HUES64 (cell line): Measurements from ENCODE around the gene OGN.
"Not testable (repeated sequence)": the region's sequence is repeated elsewhere in the genome, so short reads cannot be mapped to it uniquely, and the experiment has no call there.

Experiments
- H3K27ac ChIP-seq: 2 replicates; pipeline ENCODE4 v1.7.0; 2013; ENCODE audit warnings: low read depth, low read length, inconsistent platforms
- H3K27me3 ChIP-seq: 2 replicates; pipeline ENCODE4 v1.6.1; 2013; ENCODE audit warnings: mild to moderate bottlenecking, low read length; ENCODE audit not compliant: insufficient read depth
- H3K36me3 ChIP-seq: 2 replicates; pipeline ENCODE4 v1.6.1; 2013; ENCODE audit warnings: mild to moderate bottlenecking, low read length; ENCODE audit not compliant: insufficient read depth
- H3K4me1 ChIP-seq: 2 replicates; pipeline ENCODE4 v1.6.1; 2013; ENCODE audit warnings: mild to moderate bottlenecking, low read length, moderate library complexity; ENCODE audit not compliant: insufficient read depth
- H3K4me3 ChIP-seq: 2 replicates; pipeline ENCODE4 v1.5.1; 2013; ENCODE audit warnings: mild to moderate bottlenecking, low read length, moderate library complexity
- H3K9ac ChIP-seq: 2 replicates; pipeline ENCODE4 v1.6.1; 2013; ENCODE audit warnings: mild to moderate bottlenecking, low read depth, low read length
- H3K9me3 ChIP-seq: 2 replicates; pipeline ENCODE4 v1.6.1; 2013; ENCODE audit warnings: low read depth, low read length; ENCODE audit not compliant: insufficient read depth
- WGBS: fragments of 150-250, 120-280 bp; methylation state at CpG from one replicate; pipeline ENCODE4 v1.1.7; 2013; ENCODE audit warnings: missing lambda C conversion rate; 5-methylcytosine and 5-hydroxymethylcytosine counted together

OGN gene

GRCh38 chr9:92426501-92427145 is 22.2 kb upstream of the OGN start:
- 93% methylated on average over 5 of the region's 5 CpGs for WGBS
- H3K4me1 ChIP-seq = no peaks in the 10 kb centered on the region

DNA sequence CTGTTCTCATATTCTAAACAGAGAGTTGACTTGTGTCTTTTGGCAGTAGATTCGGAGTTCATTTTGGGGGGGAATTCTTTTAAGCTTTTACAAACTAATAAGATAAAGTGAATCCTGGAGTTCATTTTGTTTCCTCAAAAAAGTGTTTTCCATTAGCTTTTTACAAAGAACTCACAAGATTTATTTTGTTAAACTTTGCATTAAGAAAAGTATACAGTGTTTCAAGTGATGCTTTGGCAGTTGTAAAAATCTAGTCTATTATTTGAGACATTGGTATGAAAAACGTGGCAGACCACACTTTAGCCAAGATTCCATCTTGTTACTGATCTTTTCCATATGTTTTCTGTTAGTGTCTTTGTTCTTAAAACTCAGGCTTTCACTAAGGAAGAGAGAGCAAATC is 21.1 kb upstream of the OGN start:
- Histone ChIP-seq H3K4me3 (no peak overlapping the region), H3K27ac (no peak overlapping the region), H3K9ac (no peak overlapping the region), H3K4me1 (no peaks in the 10 kb centered on the region), H3K9me3 (no peaks in the 10 kb centered on the region), H3K27me3 (no peaks in the 10 kb centered on the region), H3K36me3 (no peaks in the 10 kb centered on the region)
- whole genome bisulfite sequencing = 65% methylated on average over 1 of the region's 2 CpGs

More at GRCh38 chr9:92426501-92427145, 22.2 kb upstream of the OGN start:
- no peak overlapping the region for H3K9ac ChIP-seq
- H3K4me3 ChIP-seq = no peak overlapping the region
- no peaks in the 10 kb centered on the region for H3K36me3 ChIP-seq
- no peaks in the 10 kb centered on the region for H3K27me3 ChIP-seq
- no peaks in the 10 kb centered on the region for H3K9me3 ChIP-seq
- H3K27ac ChIP-seq = no peak overlapping the region

DNA sequence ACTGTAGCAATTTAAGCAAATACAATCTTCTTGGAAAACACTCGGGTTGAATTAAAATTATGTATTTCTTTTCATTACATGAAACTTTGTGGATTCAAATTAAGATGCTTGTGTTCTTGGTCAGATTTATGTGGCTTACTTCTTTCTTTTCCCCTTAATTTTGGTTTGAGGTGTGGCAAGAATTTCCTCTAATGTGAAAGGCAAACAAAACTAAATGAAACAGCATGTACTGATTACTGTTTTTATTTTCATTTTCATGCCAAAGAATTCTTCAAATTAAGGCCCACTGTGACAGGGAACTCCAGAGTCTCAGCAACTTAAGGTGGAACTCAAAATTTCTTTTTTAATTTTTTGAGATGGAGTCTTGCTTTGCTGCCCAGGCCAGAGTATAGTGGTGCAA is 20.0 kb upstream of the OGN start, which contains the start of gene OMD:
OMD (minus strand) TSS at position 132 of the 400 bp plus-strand sequence. CDS start 6,913 bp downstream, outside the sequence.
- no peak within 1 kb of the TSS for H3K27ac ChIP-seq

GRCh38 chr9:92423612-92424011 is 19.2 kb upstream of the OGN start:
- WGBS = 100% methylated on average over 1 of the region's 2 CpGs

More for the DNA sequence above, 20.0 kb upstream of the OGN start, which contains the start of gene OMD:
- Histone ChIP-seq H3K9me3 (no peaks in the 10 kb centered on the region), H3K4me3 (no peak within 1 kb of the TSS), H3K27me3 (no peaks in the 10 kb centered on the region), H3K36me3 (no peaks in the 10 kb centered on the region), H3K4me1 (no peaks in the 10 kb centered on the region), H3K9ac (no peak within 1 kb of the TSS)
- no CpG with 5 or more reads among the region's 1 CpG for WGBS

DNA sequence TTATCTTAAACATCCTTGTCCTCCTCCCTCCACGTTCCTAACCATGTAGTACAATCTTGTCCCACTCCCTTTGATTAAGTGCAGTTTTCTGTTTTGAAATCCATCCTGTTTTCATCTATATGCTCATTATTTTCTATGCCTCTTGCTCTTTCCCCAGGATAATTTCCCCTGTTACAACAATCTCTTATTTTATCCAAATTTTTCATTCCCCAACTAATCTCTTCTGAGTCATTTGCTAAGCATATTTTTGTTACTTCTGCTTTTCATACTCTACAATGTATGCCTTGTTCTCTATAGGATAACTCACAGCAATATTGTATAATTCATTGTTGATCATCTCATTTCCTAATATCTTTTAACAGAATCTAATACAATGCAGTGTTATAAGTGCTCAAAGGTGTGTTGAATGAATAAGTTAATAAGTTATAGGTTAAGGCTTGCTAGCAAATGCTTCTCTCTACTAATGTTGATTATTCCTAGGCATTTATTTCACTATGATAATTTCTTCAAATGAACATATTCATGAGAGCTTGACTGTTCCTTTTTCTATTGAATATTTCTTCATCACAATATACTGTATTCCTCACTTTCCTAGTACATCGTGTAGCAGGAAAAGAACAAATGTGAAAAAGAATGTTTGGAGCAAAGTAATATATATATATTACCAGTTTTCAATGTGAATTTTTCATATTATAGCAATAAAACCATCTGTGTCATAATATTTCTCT is 18.4 kb upstream of the OGN start:
- Histone ChIP-seq H3K9ac (no peak overlapping the region), H3K36me3 (no peaks in the 10 kb centered on the region), H3K4me3 (no peak overlapping the region), H3K4me1 (no peaks in the 10 kb centered on the region), H3K27me3 (no peaks in the 10 kb centered on the region), H3K27ac (no peak overlapping the region), H3K9me3 (no peaks in the 10 kb centered on the region)
- 86% methylated on average over 1 of the region's 2 CpGs for WGBS

More at GRCh38 chr9:92423612-92424011, 19.2 kb upstream of the OGN start:
- H3K27ac ChIP-seq = no peak overlapping the region
- H3K4me1 ChIP-seq = no peaks in the 10 kb centered on the region
- H3K27me3 ChIP-seq = no peaks in the 10 kb centered on the region
- no peaks in the 10 kb centered on the region for H3K9me3 ChIP-seq
- H3K9ac ChIP-seq = no peak overlapping the region
- no peaks in the 10 kb centered on the region for H3K36me3 ChIP-seq
- no peak overlapping the region for H3K4me3 ChIP-seq

- H3K4me1 ChIP-seq = no peaks in the 10 kb centered on the region
- H3K27ac ChIP-seq = no peak overlapping the region
- no peaks in the 10 kb centered on the region for H3K27me3 ChIP-seq
- H3K9me3 ChIP-seq = no peaks in the 10 kb centered on the region
- no peak overlapping the region for H3K9ac ChIP-seq
- H3K4me3 ChIP-seq = no peak overlapping the region
- no peaks in the 10 kb centered on the region for H3K36me3 ChIP-seq
- no CpG with 5 or more reads among the region's 1 CpG for WGBS
These were observed 10.2 kb upstream of the OGN start for GRCh38 chr9:92414566-92414965.

GRCh38 chr9:92411157-92411556 is 6.8 kb upstream of the OGN start:
- not testable (repeated sequence) for H3K9ac ChIP-seq, H3K4me1 ChIP-seq, H3K4me3 ChIP-seq, H3K27ac ChIP-seq, H3K27me3 ChIP-seq, H3K36me3 ChIP-seq, H3K9me3 ChIP-seq
- 91% methylated on average over 4 of the region's 4 CpGs for WGBS

DNA sequence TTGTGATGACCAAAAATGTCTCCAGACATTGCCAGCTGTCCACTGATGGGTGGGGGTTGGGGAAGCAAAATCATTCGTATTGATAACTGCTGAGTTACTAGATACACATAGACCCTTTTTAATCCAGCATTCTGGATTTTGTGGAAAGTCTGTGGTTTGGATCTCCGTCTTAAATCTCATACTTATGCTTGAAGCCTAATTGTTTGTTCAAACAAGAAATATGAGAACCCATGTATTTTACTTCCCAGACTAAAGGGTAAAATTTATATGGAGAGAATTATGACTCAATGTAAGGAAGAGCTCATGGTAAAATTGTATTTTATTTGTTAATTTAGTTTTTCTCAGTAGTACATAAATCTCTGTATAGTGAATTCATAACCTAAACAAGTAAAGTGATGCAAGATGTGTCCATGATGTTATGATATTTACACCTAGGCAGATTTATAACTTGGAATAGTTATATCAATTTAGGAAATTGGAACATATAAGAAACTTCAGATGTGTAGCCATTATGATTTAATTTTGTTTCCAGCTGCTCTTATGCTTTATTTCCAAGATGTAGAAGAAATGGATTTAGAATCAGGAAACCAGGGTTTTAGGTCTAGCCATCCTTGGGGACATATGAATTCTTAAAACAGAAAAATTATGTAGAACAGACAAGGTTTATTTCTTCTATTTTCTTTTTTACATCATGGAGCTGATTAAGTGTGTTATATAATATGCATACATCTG is 4.5 kb upstream of the OGN start:
- H3K4me1 ChIP-seq = no peaks in the 10 kb centered on the region
- no peaks in the 10 kb centered on the region for H3K9me3 ChIP-seq
- no peak overlapping the region for H3K27ac ChIP-seq
- H3K36me3 ChIP-seq = no peaks in the 10 kb centered on the region
- 100% methylated on average over 1 of the region's 2 CpGs for WGBS
- no peaks in the 10 kb centered on the region for H3K27me3 ChIP-seq
- H3K9ac ChIP-seq = no peak overlapping the region
- H3K4me3 ChIP-seq = no peak overlapping the region

DNA sequence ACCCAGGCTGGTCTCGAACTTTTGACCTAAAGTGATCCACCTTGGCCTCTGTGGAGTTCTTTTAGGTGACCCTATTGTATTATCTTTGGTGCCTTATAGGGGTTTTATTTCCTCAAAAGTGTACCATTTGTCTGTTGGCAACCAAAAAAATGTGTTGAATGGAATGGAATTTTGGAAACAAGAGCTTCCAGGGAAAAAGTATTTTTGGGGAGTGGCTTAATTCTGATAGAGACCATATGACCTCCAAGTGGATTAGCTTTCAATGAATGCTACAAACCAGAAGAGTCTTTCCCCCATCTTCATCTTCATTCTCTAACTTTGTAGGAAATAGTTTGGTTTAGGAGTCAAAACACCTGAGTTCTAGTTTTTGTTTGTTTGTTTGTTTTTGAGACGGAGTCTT is 3.4 kb upstream of the OGN start:
- no peaks in the 10 kb centered on the region for H3K36me3 ChIP-seq
- H3K4me3 ChIP-seq = no peak overlapping the region
- WGBS = 99% methylated on average over 2 of the region's 2 CpGs
- no peaks in the 10 kb centered on the region for H3K9me3 ChIP-seq
- H3K27ac ChIP-seq = no peak overlapping the region
- no peak overlapping the region for H3K9ac ChIP-seq
- no peaks in the 10 kb centered on the region for H3K4me1 ChIP-seq
- no peaks in the 10 kb centered on the region for H3K27me3 ChIP-seq

DNA sequence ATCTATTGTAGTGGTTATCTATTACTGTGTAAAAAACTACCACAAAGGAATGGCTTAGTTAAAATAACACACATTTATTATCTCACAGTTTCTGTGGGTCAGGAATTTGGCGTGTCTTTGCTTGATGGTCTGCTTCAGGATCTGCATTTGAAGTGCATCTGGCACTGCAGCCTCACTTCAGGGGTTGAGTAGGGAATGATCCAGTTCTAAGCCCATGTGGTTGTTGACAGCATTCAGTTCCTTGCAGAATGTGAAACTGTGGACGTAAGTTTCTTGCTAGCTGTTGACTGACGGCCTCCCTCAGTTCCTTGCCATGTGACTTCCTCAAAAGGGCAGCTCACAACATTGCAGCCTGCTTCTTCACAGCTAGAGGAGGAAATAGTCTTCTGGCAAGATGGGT is 2.1 kb upstream of the OGN start:
- Histone ChIP-seq H3K4me3 (no peak overlapping the region), H3K9ac (no peak overlapping the region), H3K27ac (no peak overlapping the region), H3K36me3 (no peaks in the 10 kb centered on the region), H3K9me3 (no peaks in the 10 kb centered on the region), H3K27me3 (no peaks in the 10 kb centered on the region), H3K4me1 (no peaks in the 10 kb centered on the region)
- 83% methylated on average over 3 of the region's 3 CpGs for WGBS

DNA sequence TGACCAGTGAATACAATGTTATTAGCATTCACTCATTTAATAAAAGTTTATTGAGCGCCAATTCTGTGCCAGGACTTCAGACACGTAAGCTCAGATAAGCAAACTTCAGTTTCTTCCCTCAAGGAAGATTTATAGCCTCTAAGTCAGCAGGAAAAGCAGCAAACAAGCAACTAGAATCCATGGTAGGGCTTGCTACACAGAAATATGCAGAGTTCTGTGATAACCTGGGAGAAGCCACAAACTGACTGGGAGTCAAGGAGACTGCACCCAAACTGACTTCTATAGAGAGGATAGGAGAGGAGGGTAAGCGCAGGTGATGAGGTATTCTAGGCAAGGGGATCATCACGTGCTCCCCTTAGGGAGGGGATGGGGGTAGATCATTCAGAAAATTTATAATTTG is 1.4 kb upstream of the OGN start:
- Histone ChIP-seq H3K9me3 (no peaks in the 10 kb centered on the region), H3K36me3 (no peaks in the 10 kb centered on the region), H3K4me3 (no peak overlapping the region), H3K27ac (no peak overlapping the region), H3K9ac (no peak overlapping the region), H3K27me3 (no peaks in the 10 kb centered on the region), H3K4me1 (no peaks in the 10 kb centered on the region)
- WGBS = 87% methylated on average over 4 of the region's 4 CpGs
